Globus pallidus (tissue), 1 donor: Measurements from ENCODE around the gene PCSK7.
"Not testable (repeated sequence)": the region's sequence is repeated elsewhere in the genome, so short reads cannot be mapped to it uniquely, and the experiment has no call there.

Experiments used
- DNase-seq: peaks from one replicate; pipeline ENCODE4 v3.0.0-alpha.2; 2015; ENCODE audit warnings: low spot score

The PCSK7 gene

DNA sequence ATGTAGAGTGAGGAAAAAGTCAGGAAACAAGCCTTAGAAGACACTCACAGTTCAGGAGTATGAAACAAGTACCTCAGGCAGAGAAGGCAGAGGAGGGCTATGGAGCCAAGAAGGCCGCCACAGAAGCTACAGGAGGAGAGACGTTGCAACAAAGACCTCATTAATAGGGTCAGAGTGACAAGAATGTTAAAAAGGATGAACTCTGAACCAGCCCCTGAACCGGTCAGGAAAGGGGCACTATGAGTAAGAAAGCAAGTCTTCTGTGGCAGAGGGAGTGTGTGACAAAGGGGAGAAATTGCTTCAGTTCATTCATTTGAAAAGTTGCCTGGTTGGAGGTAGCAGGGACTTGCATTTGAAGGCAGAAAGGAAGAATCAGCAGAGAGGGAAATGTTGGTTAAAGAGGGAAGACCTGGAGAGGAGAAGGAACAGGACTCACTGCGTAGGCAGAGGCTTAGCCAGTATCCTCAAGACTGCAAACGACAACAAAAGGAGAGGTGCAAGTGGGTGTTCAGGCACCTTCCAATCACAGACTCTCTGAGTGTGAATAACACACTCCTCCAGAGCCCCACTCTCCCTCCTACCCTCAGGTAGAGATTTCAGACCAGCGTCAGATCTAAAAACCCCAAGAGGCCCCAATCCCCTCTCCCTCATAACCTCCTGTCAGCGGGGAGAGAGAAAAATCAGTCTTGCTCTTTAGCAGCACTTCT is 17.3 kb downstream of the PCSK7 start:
- DNase-seq = no peak

DNA sequence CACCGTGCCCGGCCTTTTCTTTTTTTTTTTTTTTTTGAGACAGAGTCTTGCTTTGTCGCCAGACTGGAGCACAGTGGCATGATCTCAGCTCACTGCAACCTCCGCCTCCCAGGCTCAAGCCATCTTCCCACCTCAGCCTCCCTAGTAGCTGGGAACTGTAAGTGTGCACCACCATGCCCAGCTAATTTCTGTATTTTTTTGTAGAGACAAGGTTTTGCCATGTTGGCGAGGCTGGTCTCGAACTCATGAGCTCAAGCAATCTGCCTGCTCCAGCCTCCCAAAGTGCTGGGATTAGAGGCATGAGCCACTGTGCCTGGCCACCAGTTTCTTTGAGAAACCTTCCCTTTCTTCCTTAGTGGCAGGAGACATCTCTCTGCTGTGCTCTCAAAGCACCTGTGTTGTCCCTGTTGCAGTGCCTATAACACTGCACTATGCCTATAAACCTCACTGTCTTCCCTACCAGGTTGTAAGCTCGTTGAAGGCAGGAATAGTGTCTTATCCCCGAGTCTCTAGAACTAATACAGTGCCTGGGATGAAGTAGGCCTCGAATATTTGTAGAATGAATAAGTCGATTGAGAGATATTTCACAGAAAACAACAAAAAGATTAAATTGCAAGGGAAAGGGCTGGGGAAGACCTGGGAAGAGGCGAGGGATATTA is 19.0 kb downstream of the PCSK7 start:
- DNase-seq = no peak

DNA sequence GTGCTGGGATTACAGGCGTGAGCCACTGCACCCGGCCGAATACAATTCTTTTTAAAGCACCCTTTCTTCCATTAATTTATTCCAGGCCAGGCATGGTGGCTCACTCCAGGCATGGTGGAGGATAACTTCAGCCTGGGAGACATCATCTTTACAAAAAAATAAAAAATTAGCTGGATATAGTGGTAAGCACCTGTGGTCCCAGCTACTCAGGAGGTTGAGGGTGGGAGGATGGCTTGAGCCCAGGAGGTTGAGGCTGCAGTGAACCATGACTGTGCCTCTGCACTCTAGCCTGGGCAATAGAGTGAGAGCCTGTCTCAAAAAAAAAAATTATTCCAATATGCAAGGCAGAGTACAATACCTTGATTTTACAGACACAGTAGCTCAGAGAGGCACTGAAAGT is 21.3 kb downstream of the PCSK7 start:
- no peak for DNase-seq

DNA sequence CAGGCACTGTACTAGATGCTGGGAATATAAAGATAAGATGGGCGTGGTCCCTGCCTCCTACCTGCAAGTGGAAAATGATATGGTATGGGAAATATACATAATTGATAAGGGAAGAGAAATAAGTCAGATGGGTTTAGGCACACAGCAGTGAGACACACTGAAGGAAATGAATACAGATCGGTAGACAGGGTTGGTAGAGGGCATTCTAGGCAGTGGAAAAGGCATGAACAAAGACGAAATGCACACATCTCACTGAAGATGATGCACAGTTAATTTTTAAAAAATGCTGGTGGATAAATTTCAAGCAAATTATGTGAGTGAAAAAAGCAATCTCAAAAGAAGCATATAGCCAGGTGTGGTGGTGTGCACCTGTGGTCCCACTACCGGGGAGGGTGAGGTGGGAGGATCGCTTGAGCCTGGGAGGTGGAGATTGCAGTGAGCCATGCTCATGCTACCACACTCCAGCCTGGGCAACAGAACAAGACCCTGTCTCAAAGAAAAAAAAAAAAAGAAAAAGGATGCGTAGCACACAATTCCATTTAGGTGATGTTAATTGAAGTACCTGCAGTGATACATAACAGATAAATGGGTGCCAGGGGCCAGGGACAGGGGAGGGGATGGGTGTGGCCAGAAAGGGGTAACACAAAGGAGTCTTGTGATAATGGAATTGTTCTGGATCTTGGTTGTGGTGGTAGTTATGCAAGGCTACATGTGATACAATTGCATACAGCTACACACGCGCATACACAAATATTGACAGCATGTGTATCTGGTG is 22.3 kb downstream of the PCSK7 start:
- not testable (repeated sequence) for DNase-seq

DNA sequence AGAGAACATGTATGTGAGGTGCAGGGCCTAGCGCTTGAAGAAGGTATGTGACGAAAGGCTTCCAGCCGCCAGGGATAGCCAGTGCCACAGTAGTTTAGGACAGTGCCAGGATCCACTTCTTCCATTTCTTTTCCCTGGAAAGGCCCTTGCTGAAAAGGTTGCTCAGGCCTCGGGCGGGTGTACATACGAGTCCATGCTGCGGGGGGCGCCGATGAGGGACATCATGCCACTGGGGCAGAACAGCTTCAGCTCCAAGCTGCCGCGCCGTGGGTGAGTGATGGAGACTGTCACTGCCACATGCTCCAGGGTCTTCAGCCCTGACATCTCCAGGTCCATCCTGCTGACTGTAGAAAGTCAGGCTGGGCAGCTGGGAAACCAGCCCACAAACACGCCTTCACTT is 23.2 kb downstream of the PCSK7 start:
- DNase-seq = not testable (repeated sequence)

DNA sequence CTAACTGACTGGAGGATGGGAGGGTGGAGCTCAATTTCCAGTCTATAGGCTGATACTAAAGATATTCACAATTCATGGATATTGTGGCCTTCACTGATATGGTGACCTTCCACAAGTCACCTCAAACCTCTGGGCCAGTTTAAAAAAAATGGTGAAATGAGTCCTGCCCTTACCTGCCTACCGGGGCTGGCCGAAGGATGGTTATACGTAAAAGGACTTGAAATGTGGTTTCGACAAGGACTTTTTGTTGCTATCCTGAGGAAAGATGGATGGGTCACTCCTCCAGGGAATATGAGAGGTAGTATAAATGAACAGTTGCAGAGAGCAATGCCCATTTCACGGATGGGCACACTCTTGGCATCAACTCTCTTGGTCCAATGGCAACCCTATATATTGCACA is 24.4 kb downstream of the PCSK7 start:
- not testable (repeated sequence) for DNase-seq

DNA sequence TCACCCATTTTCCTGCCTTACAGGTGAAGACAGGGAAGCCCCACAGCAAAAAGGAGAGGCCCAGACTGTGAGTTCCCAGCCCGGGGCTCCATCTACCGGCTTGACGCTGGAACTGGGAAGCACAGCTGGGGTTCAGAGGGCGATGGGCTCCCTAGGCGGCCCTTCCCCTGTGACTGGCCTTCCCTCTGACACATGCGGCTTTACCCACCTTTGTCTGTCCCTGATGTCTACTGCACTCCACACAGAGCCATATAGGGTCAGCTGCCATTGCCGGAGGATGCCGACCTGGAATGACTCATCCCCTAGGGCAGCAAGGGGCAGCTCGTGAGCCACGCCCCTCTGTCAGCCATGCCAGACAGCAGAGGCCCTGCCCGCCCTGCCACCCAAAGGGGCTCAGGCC is 25.0 kb downstream of the PCSK7 start:
- not testable (repeated sequence) for DNase-seq

DNA sequence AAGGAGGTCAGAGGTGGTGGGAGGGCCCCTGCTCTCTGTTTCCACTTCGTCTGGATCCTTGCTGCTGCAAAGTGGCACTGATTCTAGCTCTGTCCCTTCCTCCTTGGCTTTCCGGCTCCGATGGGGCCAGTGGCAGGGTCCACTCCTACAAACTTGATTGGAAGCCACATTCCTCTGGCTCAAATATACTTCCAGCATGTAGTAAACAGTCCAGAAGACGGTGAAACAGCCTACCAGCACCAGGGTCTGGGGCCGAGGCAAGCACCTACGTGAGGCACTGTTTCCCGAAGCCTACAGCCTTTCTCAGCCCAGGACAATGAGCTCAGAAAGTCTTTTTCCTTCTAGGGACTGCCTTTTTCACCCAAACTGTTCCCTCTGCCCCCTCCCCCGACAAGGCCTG is 25.8 kb downstream of the PCSK7 start:
- DNase-seq = not testable (repeated sequence)

DNA sequence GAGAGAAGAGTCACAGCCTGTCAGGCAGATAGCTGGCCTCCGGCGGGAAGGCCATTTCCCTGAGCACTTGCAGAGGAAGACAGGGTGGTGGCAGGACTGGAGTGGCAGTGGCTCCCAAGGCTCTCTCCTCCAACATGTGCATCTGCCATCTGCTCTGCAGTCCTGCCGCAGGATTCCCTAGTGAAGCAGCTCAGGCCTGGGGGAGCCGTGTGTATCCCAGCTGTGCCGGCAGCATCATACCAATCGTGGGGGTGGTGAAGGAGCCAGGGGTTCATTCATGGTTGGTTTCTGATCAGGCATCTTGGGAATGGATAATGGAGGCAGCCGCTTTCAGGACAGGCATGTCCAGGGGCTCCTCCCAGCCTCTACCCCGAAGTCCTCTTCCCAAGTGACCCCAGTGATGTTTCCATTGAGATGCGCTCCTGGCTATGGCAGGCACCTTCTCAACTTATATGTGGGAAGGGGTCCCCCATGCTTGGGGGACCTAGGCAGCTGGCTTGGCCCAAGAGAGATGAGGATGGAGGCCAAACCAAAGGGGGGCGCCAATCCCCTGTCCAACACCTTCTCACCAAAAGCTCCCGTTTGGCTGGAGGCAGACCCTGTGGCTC is 26.6 kb downstream of the PCSK7 start:
- DNase-seq = no peak

DNA sequence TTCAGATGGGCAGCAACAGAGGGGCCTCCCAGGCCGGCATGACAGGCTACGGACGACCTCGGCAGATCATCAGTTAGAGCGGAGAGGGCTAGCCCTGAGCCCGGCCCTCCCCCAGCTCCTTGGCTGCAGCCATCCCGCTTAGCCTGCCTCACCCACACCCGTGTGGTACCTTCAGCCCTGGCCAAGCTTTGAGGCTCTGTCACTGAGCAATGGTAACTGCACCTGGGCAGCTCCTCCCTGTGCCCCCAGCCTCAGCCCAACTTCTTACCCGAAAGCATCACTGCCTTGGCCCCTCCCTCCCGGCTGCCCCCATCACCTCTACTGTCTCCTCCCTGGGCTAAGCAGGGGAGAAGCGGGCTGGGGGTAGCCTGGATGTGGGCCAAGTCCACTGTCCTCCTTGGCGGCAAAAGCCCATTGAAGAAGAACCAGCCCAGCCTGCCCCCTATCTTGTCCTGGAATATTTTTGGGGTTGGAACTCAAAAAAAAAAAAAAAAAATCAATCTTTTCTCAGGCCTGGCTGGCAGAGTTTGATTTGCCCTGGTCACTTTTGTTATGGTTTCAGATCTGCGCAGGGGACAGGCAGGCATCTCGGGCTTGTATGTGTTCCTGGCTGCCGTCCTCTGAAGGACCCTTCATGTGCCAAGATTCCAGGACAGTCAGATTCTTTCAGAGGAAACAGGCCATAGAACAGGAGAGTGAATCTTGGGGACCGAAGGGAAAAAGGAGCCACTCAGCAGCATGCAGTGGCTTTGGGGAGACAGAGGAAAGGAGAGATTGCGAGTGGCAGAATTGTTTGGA is 27.4 kb downstream of the PCSK7 start:
- DNase-seq = no peak

DNA sequence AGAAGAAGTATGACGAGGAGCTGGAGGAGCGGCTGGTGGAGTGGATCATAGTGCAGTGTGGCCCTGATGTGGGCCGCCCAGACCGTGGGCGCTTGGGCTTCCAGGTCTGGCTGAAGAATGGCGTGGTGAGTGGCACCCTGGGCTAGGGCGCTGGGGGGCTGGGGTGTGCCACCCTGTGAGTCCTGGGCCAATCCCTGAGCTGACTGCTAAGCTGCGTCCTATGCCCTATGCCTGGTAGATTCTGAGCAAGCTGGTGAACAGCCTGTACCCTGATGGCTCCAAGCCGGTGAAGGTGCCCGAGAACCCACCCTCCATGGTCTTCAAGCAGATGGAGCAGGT is 28.8 kb downstream of the PCSK7 start:
- DNase-seq = no peak

DNA sequence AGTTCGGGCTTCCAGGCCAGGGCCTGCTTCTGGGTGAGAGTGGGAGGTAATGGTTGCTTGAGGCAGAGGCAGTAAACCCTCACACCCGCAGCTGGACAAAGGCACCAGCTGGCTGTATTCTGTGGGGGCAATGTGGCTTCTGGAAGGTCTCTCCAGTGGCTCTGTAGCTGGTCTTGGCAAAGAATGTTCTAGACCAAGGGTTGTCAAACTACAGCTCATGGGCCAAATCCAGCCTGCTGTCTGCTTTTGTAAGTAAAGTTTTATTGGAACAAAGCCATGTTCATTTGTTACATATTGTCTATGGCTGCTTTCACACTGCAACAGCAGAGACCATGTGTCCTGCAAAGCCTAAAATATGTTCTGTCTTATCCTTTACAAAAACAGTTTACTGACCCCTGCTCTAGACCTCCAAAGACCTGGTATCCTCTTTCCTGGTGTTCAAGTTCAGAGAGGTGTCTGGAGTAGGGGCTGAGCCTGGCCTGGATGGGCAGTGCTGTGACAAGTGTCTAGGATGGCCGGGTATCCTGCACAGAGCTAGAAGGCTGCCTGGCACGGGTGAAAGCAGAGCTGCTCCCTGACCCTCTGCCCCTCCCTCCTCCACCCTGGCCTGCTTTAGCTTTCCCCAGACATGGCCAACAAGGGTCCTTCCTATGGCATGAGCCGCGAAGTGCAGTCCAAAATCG is 29.3 kb downstream of the PCSK7 start:
- DNase-seq = no peak

DNA sequence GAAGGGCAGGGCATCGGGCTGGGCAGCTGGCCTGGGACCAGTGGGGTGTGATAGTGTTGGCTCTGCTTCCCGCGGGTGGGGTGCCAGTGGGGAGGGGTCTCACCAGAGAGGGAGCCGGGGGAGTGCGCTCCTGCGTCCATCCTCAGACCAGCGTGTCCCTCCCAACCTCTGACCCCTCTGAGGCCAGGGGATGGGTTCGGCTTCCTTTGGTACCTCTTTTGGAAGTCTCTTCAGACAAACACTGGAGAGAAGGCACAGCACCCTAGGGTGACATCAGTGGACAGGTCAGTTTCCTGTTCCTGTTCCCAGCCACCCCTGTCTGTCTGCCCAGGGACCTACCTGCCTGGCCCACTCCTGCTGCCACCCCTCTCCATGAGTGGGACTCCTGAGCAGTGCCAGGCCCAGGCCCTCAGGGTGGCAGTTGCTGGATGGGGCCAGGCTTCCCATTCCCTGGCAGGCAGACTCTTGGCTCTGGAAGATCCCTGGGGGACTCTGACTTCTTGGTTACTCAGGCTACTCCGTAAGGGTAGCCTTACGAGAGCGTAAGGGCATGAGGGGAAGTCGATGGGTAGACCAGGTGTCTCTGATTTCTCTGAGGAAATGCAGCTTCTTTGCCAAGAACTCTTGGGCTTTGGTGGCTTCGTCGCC is 30.1 kb downstream of the PCSK7 start:
- no peak for DNase-seq

DNA sequence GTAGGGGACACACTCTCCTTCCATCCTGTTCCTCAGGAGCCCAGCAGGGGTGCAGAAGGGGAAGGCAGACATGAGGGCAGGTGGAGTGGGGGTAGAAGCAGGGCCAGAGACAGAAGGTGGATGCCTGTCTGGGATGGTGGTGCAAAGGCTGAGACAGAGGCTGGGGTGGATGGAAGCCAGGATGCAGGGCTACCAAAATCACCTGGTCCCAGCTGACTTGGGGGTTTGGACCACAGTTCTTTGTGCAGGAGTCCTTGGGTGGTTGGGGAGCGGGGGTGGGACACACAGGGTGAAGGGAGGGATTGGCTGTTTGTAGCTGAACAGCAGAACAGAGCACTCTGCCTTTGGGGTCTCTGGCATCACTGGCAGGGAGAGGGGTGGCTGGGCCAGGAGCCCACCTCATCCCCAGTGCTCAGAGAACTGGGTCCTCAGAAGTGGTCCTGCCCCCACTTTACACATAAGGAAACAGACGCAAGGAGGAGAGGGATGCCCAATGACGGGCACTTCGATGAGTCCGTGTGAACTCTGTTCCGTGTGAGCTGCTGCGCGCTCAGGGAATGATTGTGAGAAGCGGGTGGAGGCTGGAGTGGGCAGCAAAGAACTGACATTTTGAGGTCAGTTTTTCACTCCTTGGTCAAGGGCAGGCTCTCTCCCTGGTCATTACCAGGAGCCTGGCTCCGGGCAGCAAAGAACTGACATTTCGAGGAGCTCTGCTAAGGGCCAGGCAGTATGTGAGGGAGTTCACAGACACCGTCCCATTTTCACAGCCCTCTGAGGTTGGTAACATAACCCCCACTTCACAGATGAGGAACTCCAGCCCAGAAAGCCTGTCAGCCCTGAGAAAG is 30.8 kb downstream of the PCSK7 start:
- no peak for DNase-seq

DNA sequence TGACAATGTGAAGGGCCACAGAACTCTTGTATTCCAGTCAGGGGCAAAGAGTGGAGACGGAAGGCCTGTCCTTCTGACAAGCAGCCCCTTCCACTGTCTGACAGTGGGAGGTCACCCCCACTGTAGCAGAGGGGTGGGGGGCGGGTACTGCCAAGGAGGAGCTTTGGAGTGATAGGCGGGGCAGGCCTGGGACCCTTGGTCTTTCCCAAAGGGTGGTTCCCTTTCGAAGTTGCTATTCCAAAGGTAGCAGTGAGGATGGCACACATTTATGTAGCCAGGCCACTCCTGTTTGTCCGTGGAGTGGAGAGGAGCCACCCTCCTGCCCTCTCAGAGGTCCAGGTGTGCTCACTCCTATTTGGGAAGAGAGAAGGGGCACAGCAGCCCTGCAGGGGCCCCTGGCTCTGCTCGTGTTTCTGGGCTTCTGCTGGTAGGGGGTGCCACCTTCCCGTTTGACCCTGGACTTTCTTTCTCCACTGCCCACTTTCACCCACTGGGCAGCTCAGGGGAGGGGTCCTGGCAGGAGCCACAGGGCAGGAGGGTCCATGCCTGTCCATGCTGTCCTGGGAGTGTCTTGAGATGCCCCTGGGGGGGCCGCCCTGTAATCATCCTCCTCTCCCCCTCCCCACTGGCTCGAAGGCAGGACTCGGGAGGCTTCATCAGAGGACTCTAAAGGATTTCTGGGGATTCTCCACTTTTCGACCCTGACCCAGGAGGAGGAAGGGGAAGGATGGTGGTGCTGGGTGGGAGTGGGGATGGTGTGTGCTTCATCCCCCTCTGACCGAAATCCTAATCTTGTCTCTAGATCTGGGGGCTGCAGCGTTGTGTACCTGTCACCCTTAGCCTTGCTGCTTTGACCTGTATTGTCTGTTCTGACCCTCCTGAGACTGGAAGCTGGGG is 31.7 kb downstream of the PCSK7 start:
- DNase-seq = no peak

DNA sequence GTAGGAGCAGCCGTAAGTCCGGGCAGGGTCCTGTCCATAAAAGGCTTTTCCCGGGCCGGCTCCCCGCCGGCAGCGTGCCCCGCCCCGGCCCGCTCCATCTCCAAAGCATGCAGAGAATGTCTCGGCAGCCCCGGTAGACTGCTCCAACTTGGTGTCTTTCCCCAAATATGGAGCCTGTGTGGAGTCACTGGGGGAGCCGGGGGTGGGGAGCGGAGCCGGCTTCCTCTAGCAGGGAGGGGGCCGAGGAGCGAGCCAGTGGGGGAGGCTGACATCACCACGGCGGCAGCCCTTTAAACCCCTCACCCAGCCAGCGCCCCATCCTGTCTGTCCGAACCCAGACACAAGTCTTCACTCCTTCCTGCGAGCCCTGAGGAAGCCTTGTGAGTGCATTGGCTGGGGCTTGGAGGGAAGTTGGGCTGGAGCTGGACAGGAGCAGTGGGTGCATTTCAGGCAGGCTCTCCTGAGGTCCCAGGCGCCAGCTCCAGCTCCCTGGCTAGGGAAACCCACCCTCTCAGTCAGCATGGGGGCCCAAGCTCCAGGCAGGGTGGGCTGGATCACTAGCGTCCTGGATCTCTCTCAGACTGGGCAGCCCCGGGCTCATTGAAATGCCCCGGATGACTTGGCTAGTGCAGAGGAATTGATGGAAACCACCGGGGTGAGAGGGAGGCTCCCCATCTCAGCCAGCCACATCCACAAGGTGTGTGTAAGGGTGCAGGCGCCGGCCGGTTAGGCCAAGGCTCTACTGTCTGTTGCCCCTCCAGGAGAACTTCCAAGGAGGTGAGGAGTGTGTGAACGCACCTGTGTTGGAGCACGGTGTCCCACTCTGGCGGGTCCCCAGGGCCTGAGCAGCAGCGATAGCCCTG is 32.6 kb downstream of the PCSK7 start, which contains the start of gene TAGLN:
Gene TAGLN, plus strand, starts transcription at position 318 of the 863 bp plus-strand sequence. CDS start 3,644 bp downstream, outside the sequence.
- DNase-seq = no peak

DNA sequence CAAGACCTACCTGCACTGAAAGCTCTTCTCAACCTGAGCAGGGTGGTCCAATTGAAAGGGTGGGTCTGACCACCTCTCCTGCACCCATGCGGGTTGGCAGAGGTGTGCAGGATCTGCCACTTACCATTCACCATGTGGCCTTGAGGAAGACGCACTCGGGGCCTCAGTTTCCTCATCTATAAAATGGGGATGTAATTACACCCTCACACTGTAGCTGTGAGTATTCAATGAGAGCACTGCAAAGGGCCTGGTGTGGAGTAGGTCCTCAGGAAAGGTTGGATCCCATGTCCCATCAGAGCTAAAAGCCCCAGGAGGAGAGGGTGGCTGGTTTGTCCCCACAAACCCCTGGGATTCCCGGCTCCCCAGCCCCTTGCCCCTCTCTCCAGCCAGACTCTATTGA is 33.3 kb downstream of the PCSK7 start:
- DNase-seq = no peak
